ENCODE data around the gene NAPSA. TPM values are rescaled to one million over a fixed set of nuclear protein-coding genes. Genes with fewer than 3 reads are reported as not detected.
"Not testable (repeated sequence)": the region's sequence is repeated elsewhere in the genome, so short reads cannot be mapped to it uniquely, and the experiment has no call there.

NAPSA gene
- total RNA-seq, 4 donors from 2014 or later: 0.46 to 3.4 (median 1.5) TPM

DNA sequence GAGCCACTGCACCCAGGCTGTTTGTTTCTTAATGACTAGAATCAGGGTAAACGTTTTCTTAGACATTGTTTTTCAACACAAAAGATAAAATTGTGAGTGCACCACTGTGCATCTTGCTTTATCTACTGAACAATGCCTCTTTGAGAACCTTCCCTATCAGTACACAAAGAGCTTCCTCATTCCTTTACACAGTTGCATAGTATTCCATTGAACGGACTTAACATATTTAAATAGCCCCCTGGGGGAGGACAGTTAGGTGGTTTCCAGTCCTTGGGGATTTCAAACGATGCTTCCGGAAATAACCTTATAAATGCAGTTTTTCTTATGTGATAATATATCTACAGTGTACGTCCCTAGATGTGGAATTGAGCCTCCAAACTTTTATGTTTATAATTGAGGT is 27.3 kb upstream of the NAPSA start:
- no peak for DNase-seq
- H3K36me3 ChIP-seq: no peaks in the 10 kb centered on the region
- WGBS, 2 donors: 92 to 94% methylated on average over 5 of the region's 5 CpGs
- H3K4me3 ChIP-seq (replicated peaks in 1 of 3): no peak overlapping the region
- H3K4me1 ChIP-seq: peaks cover 4 to 16% of the 10 kb centered on the region in 2 donors
- H3K27ac ChIP-seq: no peak overlapping the region
- no peaks in the 10 kb centered on the region for H3K27me3 ChIP-seq
- intact Hi-C loops (cut with DNase I): no loop called here
- TF ChIP-seq, protein P1, sequence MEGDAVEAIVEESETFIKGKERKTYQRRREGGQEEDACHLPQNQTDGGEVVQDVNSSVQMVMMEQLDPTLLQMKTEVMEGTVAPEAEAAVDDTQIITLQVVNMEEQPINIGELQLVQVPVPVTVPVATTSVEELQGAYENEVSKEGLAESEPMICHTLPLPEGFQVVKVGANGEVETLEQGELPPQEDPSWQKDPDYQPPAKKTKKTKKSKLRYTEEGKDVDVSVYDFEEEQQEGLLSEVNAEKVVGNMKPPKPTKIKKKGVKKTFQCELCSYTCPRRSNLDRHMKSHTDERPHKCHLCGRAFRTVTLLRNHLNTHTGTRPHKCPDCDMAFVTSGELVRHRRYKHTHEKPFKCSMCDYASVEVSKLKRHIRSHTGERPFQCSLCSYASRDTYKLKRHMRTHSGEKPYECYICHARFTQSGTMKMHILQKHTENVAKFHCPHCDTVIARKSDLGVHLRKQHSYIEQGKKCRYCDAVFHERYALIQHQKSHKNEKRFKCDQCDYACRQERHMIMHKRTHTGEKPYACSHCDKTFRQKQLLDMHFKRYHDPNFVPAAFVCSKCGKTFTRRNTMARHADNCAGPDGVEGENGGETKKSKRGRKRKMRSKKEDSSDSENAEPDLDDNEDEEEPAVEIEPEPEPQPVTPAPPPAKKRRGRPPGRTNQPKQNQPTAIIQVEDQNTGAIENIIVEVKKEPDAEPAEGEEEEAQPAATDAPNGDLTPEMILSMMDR (IDR thresholded peaks at IDR 0.05): no peak
- TF ChIP-seq POLR2A (IDR thresholded peaks at IDR 0.05): no peak
- H3K9me3 ChIP-seq: no peaks in the 10 kb centered on the region

DNA sequence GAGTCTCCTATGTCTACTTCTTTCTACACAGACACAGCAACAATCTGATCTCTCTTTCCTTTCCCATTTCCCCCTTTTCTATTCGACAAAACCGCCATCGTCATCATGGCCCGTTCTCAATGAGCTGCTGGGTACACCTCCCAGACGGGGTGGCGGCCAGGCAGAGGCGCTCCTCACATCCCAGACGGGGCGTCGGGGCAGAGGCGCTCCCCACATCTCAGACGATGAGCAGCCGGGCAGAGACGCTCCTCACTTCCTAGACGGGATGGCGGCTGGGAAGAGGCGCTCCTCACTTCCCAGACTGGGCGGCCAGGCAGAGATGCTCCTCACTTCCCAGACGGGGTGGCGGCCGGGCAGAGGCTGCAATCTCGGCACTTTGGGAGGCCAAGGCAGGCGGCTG is 25.5 kb upstream of the NAPSA start:
- H3K9me3 ChIP-seq; intact Hi-C loops (cut with DNase I); H3K36me3 ChIP-seq; H3K4me3 ChIP-seq (replicated peaks in 1 of 3); H3K27me3 ChIP-seq: not testable (repeated sequence)
- Histone ChIP-seq H3K27ac (peak overlapping the region; percentile 33 to 61 (median 49)), H3K4me1 (peaks cover 4 to 16% of the 10 kb centered on the region in 2 donors)
- WGBS, 2 donors: 92 to 96% methylated on average over 15 to 22 of the region's 23 CpGs
- peak in 1 of 2 donors; percentile 12 for DNase-seq

GRCh38 chr19:50390295-50390694 is 24.9 kb upstream of the NAPSA start:
- DNase-seq; H3K27me3 ChIP-seq; H3K4me3 ChIP-seq (replicated peaks in 1 of 3); H3K36me3 ChIP-seq; H3K9me3 ChIP-seq; intact Hi-C loops (cut with DNase I): not testable (repeated sequence)
- H3K27ac ChIP-seq: peak overlapping the region; percentile 60 to 70 (median 66)
- H3K4me1 ChIP-seq: peaks cover 4 to 16% of the 10 kb centered on the region in 2 donors
- WGBS, 2 donors: 83 to 86% methylated on average over 3 of the region's 3 CpGs

DNA sequence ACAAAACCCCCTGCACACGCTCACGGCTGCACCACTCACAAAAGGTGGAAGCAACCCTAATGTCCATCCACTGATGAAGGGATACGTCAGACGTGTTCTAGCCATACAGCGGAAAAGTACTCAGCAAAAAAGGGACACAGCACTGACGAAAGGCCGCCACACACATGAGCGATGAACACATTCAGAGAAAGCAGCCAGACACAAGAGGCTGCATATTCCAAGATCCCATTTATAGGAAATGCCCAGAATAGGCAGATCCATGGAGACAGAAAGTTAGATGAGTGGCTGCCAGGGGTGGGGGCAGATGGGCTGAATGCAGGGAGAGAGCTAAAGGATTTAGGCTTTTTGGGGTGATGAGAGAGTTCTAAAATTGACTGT is 22.4 kb upstream of the NAPSA start:
- TF ChIP-seq, protein P1 (IDR thresholded peaks at IDR 0.05): no peak
- no peak for TF ChIP-seq POLR2A (IDR thresholded peaks at IDR 0.05)
- Histone ChIP-seq H3K4me1 (peaks cover 11 to 28% of the 10 kb centered on the region in 2 donors), H3K27me3 (no peaks in the 10 kb centered on the region), H3K4me3 (replicated peaks in 1 of 3) (no peak overlapping the region), H3K36me3 (peaks cover 0 to under 1% of the 10 kb centered on the region in 2 donors), H3K9me3 (no peaks in the 10 kb centered on the region), H3K27ac (no peak overlapping the region)
- no peak for DNase-seq
- 89 to 96% methylated on average over 8 of the region's 8 CpGs for WGBS, 2 donors
- intact Hi-C loops (cut with DNase I): no loop called here

GRCh38 chr19:50387176-50387867 is 21.9 kb upstream of the NAPSA start:
- Histone ChIP-seq H3K9me3 (no peaks in the 10 kb centered on the region), H3K27ac (no peak overlapping the region), H3K4me3 (replicated peaks in 1 of 3) (no peak overlapping the region), H3K36me3 (peaks cover 4 to 6% of the 10 kb centered on the region in 2 donors), H3K27me3 (no peaks in the 10 kb centered on the region), H3K4me1 (peaks cover 11 to 28% of the 10 kb centered on the region in 2 donors)
- no peak for DNase-seq
- intact Hi-C loops (cut with DNase I): no loop called here
- WGBS, 2 donors: 88 to 90% methylated on average over 21 of the region's 21 CpGs
- TF ChIP-seq, protein P1 (IDR thresholded peaks at IDR 0.05): no peak
- no peak for TF ChIP-seq POLR2A (IDR thresholded peaks at IDR 0.05)

DNA sequence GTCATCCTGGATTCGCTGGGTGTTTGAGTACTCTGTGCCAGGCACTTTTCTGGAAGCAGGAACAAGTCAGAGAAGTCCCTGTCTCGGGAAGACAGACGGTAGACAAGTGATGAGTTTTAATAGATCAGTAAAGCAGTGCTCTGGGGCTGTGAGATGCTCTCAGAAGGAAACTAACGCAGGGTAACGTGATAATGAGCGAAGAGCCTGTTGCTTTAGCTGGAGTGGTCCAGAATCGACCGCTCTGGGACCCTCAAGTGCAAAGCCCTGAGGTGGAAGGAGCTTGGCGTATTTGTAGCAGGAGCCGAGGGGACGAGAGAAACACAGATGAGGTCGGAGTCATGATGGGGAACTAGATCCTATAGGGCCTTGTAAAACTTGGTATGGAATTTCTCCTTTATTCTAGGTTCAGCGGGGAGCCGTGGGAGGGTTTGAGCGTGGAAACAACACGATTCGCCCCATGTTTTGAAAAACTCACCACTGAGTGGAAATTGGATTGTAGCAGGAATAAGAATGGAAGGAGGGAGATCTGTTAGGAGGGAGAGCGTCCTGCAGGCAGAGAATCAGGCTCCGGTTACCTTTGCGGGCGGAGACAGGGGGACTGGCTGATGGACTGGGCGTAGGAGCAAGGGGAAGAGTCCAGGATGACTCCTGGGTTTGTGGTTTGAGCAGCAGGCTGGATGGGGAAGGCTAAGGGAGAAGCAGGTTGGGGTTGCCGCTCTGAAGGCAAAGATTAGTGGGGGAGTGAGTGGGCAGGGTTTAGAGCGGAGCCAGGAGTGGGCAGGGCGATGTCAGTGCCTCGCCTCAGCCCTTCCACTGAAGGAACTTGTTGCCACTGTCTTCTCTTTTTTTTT is 19.5 kb upstream of the NAPSA start:
- DNase-seq: no peak
- peaks cover 27 to 30% of the 10 kb centered on the region in 2 donors for H3K36me3 ChIP-seq
- no peaks in the 10 kb centered on the region for H3K9me3 ChIP-seq
- H3K4me3 ChIP-seq (replicated peaks in 1 of 3): peak overlapping the region in 2 of 3 donors; percentile 25 to 60
- TF ChIP-seq POLR2A (IDR thresholded peaks at IDR 0.05): no peak
- TF ChIP-seq, protein P1 (IDR thresholded peaks at IDR 0.05): no peak
- H3K27me3 ChIP-seq: no peaks in the 10 kb centered on the region
- peaks cover 8 to 17% of the 10 kb centered on the region in 2 donors for H3K4me1 ChIP-seq
- intact Hi-C loops (cut with DNase I): no loop called here
- peak overlapping the region in 2 of 3 donors; percentile 79 for H3K27ac ChIP-seq
- WGBS, 2 donors: 12 to 16% methylated on average over 26 of the region's 26 CpGs
